Middle frontal gyrus (tissue), 1 donor: ENCODE results near the gene PITPNB.

Experiments used
- DNase-seq: peaks from one replicate; pipeline ENCODE4 v3.0.0-alpha.2; 2015; ENCODE audit warnings: low spot score; ENCODE audit errors: extremely low spot score

Gene PITPNB

DNA sequence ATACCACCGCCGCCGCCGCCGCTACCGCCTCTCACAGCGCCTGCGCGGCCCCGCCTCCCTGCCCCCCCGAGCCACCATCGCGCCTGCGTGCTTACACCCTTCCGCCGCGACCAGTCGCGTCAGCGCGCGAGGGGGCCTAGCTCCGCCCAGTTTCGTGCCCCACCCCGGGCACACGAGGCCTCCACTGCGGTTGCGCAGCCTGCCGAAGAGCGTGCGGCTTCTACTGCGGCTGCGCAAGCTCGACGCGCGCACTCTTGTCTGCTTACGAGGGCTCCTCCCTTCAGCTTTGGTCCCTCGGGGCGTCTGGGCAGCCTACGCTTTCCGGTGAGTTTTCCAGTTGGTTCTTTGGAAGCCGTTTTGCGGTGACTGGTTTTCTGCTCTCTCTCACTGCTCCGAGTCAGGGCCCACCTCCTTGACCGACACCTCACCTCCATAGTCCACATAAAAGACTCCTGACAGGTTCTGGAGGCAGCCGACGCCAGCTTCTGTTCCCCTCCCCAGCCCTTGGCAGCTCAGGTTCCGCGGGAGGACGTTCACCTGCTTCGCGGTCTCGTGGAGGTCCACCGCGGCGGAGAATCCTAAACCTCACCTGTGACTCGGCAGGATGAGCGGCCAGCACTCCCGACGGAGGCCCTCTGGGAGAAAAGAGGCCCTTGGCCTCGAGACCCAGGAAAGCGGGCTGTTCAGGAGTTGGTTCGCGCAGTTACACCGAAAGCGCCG, at the start of gene PITPNB:
PITPNB (minus strand) TSS at position 35 of the 720 bp plus-strand sequence. CDS start 65 bp downstream, outside the sequence.
- DNase-seq, result peak; percentile 94

DNA sequence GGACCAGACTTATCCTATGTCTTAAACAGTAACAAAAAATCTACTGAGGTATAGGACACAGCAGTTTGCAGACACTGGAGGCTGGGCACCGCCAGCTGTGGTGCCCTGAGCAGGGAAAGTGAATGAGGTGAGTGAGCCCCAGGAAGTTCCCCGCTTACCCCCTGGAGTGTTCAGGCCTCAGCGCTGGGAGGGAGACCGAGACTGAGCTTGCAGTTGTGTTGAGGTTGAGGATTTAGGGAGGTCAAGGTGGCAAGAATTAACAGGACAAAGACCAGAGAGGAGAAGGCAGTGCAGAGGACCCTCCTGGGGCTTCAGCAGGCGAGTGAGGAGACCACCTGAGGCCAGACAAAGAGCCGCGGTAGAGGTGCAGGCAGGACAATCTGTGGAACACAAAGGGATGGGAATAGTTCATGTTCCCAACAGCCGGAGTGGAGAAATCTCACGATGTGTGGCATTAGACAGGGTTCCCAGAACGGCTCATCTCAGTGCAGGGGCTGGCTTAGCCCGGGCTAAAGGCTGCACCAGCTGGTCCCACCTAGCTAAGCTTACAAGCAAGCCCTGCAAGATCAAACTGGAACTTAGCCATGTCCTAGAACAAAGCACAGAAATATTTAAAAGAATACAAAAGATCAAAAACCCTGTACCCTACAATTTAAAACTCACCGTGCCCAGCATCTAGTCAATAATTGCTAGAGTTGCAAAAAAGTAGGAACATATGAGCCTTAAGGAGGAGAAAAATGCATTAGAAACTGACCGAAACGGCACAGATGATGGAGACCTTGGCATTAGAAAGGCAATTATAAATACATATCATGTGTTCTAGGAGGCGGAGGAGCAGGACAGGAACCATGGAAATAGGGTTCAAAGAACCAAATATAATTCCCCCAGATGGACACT, 47.4 kb upstream of the PITPNB start:
- no peak for DNase-seq

GRCh38 chr22:27962268-27963044, 43.4 kb upstream of the PITPNB start:
- DNase-seq, result no peak

- DNase-seq, result no peak
These were observed 42.6 kb upstream of the PITPNB start for GRCh38 chr22:27961680-27962079.

DNA sequence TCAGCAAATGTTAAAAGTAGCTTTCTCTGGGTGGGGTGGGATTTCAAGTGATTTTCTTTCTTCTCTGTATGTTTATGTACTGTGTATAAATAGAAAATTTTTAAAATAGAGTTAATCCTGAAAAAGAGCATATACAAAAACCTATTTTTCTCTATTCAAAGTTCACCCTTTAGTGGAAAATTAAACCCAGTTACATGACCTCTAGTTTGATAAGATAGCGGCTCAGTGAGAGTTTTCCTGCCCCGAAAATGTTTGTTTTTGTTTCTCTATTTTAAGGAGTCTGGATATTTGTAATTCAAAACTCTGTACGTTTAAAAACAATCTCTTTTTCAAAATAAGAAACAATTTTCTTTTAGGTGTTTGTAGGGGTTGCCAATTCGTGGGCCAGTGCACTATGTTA, 42.1 kb upstream of the PITPNB start:
- no peak for DNase-seq

DNA sequence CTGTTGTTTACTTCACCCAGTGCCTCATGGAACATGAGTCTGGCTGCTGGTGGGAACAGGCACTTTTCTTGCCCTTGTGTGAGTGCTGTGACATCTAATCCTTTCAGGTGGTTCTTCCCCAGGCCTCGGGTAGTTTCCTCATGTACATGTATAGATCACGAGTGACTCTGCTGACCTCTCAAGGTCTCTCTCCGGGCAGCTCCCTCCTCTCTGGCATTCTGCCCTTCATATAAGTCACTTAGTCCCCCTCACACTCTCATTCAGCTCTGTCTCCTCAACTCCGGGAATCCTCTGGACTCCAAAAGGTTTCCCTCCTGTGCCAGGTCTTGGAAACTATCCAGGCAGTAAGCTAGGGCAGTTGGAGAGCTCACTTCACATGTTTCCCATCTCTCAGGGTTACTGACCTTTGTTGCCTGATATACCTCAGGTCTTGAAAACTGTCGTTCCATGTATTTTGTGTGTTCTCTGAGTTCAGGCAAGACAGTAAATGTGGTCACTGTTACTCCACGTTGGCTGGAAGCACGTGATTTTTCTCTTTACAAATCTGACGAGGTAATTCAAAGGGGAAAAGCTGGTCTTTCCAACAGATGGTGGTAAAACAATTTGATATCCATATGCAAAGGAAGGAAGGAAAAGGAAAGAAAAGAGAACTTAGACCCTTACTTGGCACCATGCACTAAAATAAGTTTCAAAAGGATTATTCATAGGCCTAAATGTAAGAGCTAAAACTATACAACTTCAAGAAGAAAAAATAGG, 40.5 kb upstream of the PITPNB start:
- DNase-seq, result no peak

DNA sequence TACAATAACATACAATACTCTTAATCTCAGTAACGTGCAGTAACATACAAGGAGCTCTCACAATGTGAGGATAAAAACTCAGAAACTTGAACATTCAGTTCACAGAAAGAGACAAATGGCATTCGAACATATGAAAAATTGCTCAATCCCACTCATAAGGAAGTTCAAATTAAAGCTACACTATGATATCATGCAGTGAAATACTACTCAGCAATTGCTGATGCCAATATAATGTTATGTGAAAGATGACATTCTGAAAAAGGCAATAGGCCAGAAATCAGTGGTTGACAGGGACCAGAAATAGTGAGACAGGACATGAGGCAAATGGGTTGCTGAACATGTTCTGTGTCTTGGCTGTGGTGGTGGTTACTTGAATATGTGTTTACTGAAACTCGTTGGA, 33.7 kb upstream of the PITPNB start:
- no peak for DNase-seq

DNA sequence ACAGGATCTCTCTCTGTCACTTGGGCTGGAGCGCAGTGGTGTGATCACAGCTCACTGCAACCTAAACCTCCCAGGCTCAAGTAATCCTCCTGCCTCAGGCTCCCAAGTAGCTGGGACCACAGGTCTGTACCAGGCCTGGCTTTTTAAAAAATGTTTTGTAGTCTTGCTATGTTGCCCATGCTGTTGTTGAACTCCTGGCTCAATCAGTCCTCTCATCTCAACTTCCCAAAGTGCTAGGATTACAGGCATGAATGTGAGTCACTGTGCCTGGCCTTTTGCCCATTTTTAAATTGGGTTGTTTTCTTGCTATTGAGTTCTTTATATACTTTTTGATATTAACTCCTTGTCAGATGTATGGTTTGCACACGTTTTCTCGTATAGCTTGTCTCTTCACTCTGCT, 33.0 kb upstream of the PITPNB start:
- DNase-seq, result no peak

- DNase-seq, result no peak
These were observed 30.4 kb upstream of the PITPNB start for GRCh38 chr22:27949421-27949820.

DNA sequence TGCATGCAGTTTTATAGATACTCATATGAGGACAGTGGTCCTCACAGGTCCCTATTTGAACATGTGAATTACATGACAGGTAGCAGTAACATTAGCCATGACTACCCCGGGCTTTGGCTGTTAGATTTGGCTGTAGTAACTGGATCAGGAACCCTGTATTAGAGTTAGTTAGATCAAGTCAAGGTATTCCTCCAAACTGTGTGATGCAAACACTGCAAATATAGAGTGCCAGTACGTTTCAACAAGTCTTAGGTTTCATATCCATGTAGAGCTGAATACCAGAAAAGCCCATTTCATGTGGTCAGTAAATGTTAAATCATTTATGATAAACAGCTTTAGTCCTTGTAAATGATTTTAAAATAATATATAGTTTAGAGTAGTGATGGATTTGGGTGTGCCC, 29.5 kb upstream of the PITPNB start:
- DNase-seq, result no peak

GRCh38 chr22:27947448-27947847, 28.4 kb upstream of the PITPNB start:
- DNase-seq, result no peak

DNA sequence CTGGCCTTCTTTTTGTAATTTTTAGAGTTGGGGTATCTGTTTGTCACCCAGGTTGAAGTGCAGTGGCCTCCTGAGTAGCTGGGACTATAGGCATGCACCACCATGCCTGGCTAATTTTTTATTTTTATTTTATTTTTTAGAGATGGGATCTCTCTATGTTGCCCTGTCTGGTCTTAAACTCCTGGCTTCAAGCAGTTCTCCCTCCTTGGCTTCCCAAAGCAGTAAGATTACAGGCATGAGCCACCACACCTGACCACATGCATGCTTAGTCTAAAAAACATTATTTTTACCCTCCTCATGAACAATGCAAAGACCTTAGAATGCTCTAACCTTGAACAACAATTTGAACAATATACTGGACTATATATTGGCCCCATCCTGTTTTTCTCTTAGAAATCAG, 22.1 kb upstream of the PITPNB start:
- no peak for DNase-seq

GRCh38 chr22:27937453-27937852, 18.4 kb upstream of the PITPNB start:
- no peak for DNase-seq

- DNase-seq, result no peak
These were observed 16.8 kb upstream of the PITPNB start for GRCh38 chr22:27935897-27936296.

GRCh38 chr22:27934069-27934468, 15.0 kb upstream of the PITPNB start:
- DNase-seq, result no peak

- DNase-seq, result no peak
These were observed 14.3 kb upstream of the PITPNB start for GRCh38 chr22:27933186-27933983.

DNA sequence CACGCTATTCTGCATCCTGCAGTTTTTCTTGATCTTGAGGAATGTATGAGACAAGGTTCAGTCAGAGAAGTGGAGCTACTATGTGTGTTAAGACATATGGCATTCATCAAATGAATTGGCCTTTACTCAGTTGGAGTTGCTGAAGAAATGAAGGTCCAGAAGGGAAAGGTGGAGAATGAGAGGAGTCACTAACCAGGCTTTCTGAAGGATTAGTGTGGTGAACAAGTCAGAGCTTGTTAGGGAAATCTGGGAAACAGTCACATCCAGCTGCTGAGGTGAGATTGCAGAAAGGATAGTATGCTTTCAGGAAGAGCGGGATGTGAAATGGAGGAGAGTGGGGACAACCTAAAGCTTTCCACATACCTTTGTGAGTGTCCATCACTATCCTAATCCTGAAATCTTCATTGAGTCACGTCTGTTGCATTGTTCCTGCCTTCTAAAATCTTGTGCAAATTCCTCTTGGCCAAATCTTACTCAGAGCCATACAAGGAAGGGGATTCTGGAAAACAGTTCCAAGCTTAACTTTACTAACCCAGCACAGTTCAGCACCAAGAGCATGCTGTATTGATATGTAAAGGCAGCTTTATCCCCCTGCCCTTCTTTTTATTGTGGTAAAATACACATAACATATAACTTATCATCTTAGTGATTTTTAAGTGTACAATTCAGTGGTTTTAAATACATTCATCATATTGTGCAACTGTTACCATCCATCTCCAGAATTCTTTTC, 11.4 kb upstream of the PITPNB start:
- no peak for DNase-seq

- no peak for DNase-seq
These were observed 8.6 kb upstream of the PITPNB start for GRCh38 chr22:27927608-27928007.

GRCh38 chr22:27925331-27925730, 6.3 kb upstream of the PITPNB start:
- no peak for DNase-seq
